Fibroblast of skin of right quadriceps (primary cell): ENCODE data around the gene DGKQ.

ENCODE experiments used
- DNase-seq: peaks from one replicate; pipeline ENCODE4 v3.0.0-alpha.2; 2013

Gene DGKQ

GRCh38 chr4:960140-960635 lies 13.2 kb downstream of the DGKQ start:
- DNase-seq: no peak

GRCh38 chr4:959338-960139 lies 13.8 kb downstream of the DGKQ start:
- no peak for DNase-seq

- no peak for DNase-seq
Measured at GRCh38 chr4:958696-959337, 14.6 kb downstream of the DGKQ start.

GRCh38 chr4:958314-958665 lies 15.1 kb downstream of the DGKQ start:
- no peak for DNase-seq

GRCh38 chr4:957581-958313 lies 15.6 kb downstream of the DGKQ start:
- DNase-seq: no peak

GRCh38 chr4:957231-957580 lies 16.2 kb downstream of the DGKQ start:
- no peak for DNase-seq

- DNase-seq: no peak
Measured at GRCh38 chr4:956531-957230, 16.7 kb downstream of the DGKQ start.

GRCh38 chr4:955931-956381 lies 17.4 kb downstream of the DGKQ start:
- DNase-seq: no peak

- DNase-seq: no peak
Measured at GRCh38 chr4:955161-955921, 18.0 kb downstream of the DGKQ start.

- no peak for DNase-seq
Measured at GRCh38 chr4:954211-955020, 19.0 kb downstream of the DGKQ start.

GRCh38 chr4:953574-953915 lies 19.8 kb downstream of the DGKQ start:
- DNase-seq: no peak

- no peak for DNase-seq
Measured at GRCh38 chr4:952881-953573, 20.3 kb downstream of the DGKQ start.

GRCh38 chr4:951594-952468 lies 21.5 kb downstream of the DGKQ start:
- DNase-seq: no peak

- no peak for DNase-seq
Measured at GRCh38 chr4:951186-951585, 22.2 kb downstream of the DGKQ start.

GRCh38 chr4:950136-951020 lies 23.0 kb downstream of the DGKQ start:
- DNase-seq: no peak

GRCh38 chr4:949656-950055 lies 23.7 kb downstream of the DGKQ start:
- DNase-seq: no peak

GRCh38 chr4:948936-949300 lies 24.5 kb downstream of the DGKQ start:
- no peak for DNase-seq

GRCh38 chr4:948101-948935 lies 25.1 kb downstream of the DGKQ start:
- DNase-seq: no peak
